Testis (tissue), 3 donors: ENCODE data around the gene RENBP. TPM values are rescaled to one million over a fixed set of nuclear protein-coding genes. Genes with fewer than 3 reads are reported as not detected.
A peak's percentile ranks its signal among the peaks of the same experiment; 100 is the strongest.

Experiments used
- DNase-seq: peaks from one replicate; pipeline ENCODE4 v3.0.0-alpha.2; 2019
- H3K27ac ChIP-seq, 2 donors: fragments of 200-600 bp; sonication (generic); one replicate each; pipeline ENCODE4 v1.5.1; 2019
- H3K27me3 ChIP-seq: fragments of 200-600 bp; sonication (generic); one replicate; pipeline ENCODE4 v1.5.1; 2019
- H3K36me3 ChIP-seq: fragments of 200-600 bp; sonication (generic); one replicate; pipeline ENCODE4 v1.5.1; 2017; ENCODE audit warnings: low read depth; ENCODE audit errors: missing control alignments
- H3K4me1 ChIP-seq: fragments of 200-600 bp; sonication (generic); one replicate; pipeline ENCODE4 v1.5.1; 2019
- H3K4me3 ChIP-seq, 2 donors: fragments of 200-600 bp; sonication (generic); one replicate each; pipeline ENCODE4 v1.5.1; 2017 to 2019
- H3K9me3 ChIP-seq: fragments of 200-600 bp; sonication (generic); one replicate; pipeline ENCODE4 v1.5.1; 2017
- CTCF ChIP-seq, 3 experiments: fragments of 450-650 bp in 2 of 3; fragments of 200-600 bp in 1 of 3; sonication (generic) in 1 of 3; IDR thresholded peaks; one replicate each; pipeline ENCODE4 v1.5.1; 2016 to 2019; ENCODE audit warnings: antibody characterized with exemption in 3 of 3, mild to moderate bottlenecking in 2 of 3, moderate library complexity in 1 of 3
- POLR2A ChIP-seq: fragments of 450-650 bp; IDR thresholded peaks from one replicate; pipeline ENCODE4 v1.6.1; 2017; ENCODE audit warnings: antibody characterized with exemption, mild to moderate bottlenecking, moderate library complexity
- WGBS, 2 donors: methylation state at CpG; one replicate each; pipeline ENCODE4 v1.1.5; 2018; 5-methylcytosine and 5-hydroxymethylcytosine counted together
- intact Hi-C: fragments of 100-400 bp; cut with DNase I; formaldehyde crosslinking; loops from one replicate; pipeline ENCODE4 v1.15.1; 2023; ENCODE audit warnings: low total_unique reads
- polyA plus RNA-seq: library from polyadenylated mRNA; stranded (reverse); fragments of 350-450 nt; fragmentation: Illumina TruSeq; extraction: RNeasy Lipid Tissue Mini Kit (QIAGEN cat#74804); gene quantifications from one replicate; pipeline ENCODE4 v1.2.3, GENCODE V29; 2014; ENCODE audit warnings: low read depth, low replicate concordance; ENCODE audit not compliant: insufficient read depth
- total RNA-seq, 2 donors: library from RNA; depleted of rRNA; stranded (reverse); fragments of >200 nt; gene quantifications; one replicate each; pipeline ENCODE4 v1.2.3, GENCODE V29; 2016

Gene RENBP
- total and polyA plus RNA-seq, 3 donors from 2014 or later, result 2.8 to 4.8 (median 3.4) TPM

GRCh38 chrX:153901753-153902140 is 42.7 kb downstream of the RENBP start:
- Histone ChIP-seq H3K36me3 (no peaks in the 10 kb centered on the region), H3K27ac (no peak overlapping the region), H3K27me3 (no peaks in the 10 kb centered on the region), H3K9me3 (no peaks in the 10 kb centered on the region), H3K4me1 (peaks cover 3% of the 10 kb centered on the region), H3K4me3 (no peak overlapping the region)
- no peak for DNase-seq
- 37 to 53% methylated on average over 8 of the region's 8 CpGs for WGBS, 2 donors
- intact Hi-C loops, result no loop called here
- TF ChIP-seq POLR2A (no peak), CTCF (IDR thresholded peaks at IDR 0.05) (no peak)

- peaks cover 3% of the 10 kb centered on the region for H3K4me1 ChIP-seq
- H3K9me3 ChIP-seq, result no peaks in the 10 kb centered on the region
- WGBS, 2 donors, result 23 to 38% methylated on average over 10 to 26 of the region's 26 CpGs
- no peaks in the 10 kb centered on the region for H3K36me3 ChIP-seq
- no peaks in the 10 kb centered on the region for H3K27me3 ChIP-seq
- TF ChIP-seq POLR2A (no peak), CTCF (IDR thresholded peaks at IDR 0.05) (no peak)
- no peak overlapping the region for H3K4me3 ChIP-seq
- no peak overlapping the region for H3K27ac ChIP-seq
- DNase-seq, result peak; percentile 44
- intact Hi-C loops, result no loop called here
Observed at GRCh38 chrX:153900831-153901752, 43.4 kb downstream of the RENBP start.

GRCh38 chrX:153897899-153898298 is 46.5 kb downstream of the RENBP start:
- Histone ChIP-seq H3K36me3 (no peaks in the 10 kb centered on the region), H3K4me1 (peaks cover 3% of the 10 kb centered on the region), H3K9me3 (no peaks in the 10 kb centered on the region), H3K27me3 (no peaks in the 10 kb centered on the region), H3K27ac (no peak overlapping the region), H3K4me3 (no peak overlapping the region)
- intact Hi-C loops, result no loop called here
- no peak for TF ChIP-seq POLR2A
- TF ChIP-seq CTCF (IDR thresholded peaks at IDR 0.05), result no peak
- no peak for DNase-seq

GRCh38 chrX:153889123-153889522 is 55.3 kb downstream of the RENBP start:
- Histone ChIP-seq H3K36me3 (no peaks in the 10 kb centered on the region), H3K4me3 (no peak overlapping the region), H3K9me3 (no peaks in the 10 kb centered on the region), H3K27ac (no peak overlapping the region), H3K27me3 (no peaks in the 10 kb centered on the region), H3K4me1 (no peaks in the 10 kb centered on the region)
- no peak for DNase-seq
- TF ChIP-seq CTCF (IDR thresholded peaks at IDR 0.05) (no peak), POLR2A (no peak)
- 92 to 93% methylated on average over 5 to 6 of the region's 6 CpGs for WGBS, 2 donors
- intact Hi-C loops, result no loop called here

- H3K27ac ChIP-seq, result no peak overlapping the region
- DNase-seq, result no peak
- no peaks in the 10 kb centered on the region for H3K9me3 ChIP-seq
- TF ChIP-seq CTCF (IDR thresholded peaks at IDR 0.05) (no peak), POLR2A (no peak)
- H3K27me3 ChIP-seq, result no peaks in the 10 kb centered on the region
- H3K4me3 ChIP-seq, result no peak overlapping the region
- no peaks in the 10 kb centered on the region for H3K36me3 ChIP-seq
- 77% methylated on average over 6 of the region's 6 CpGs for WGBS, 2 donors
- H3K4me1 ChIP-seq, result no peaks in the 10 kb centered on the region
- intact Hi-C loops, result no loop called here
Observed at GRCh38 chrX:153888344-153888743, 56.1 kb downstream of the RENBP start.
